GM12878 (cell line): Measurements from ENCODE around the gene ZNF507. TPM values are rescaled to one million over a fixed set of nuclear protein-coding genes. Genes with fewer than 3 reads are reported as not detected.

ENCODE experiments used
- ATAC-seq: fragments of 200-7000 bp; cut with Tn5 transposase; 3 replicates; pipeline ENCODE4 v1.9.1; 2020; ENCODE audit warnings: mild to moderate bottlenecking, moderate library complexity
- BruUV-seq: library from RNA; stranded (reverse); fragments of 400-500 nt; replicated peaks from 2 replicates; lab custom pipeline; 2021; lab: Mats Ljungman, UMichigan
- CTCF ChIA-PET: fragments of 300-600 bp; sonication (Branson Sonifier 250); formaldehyde crosslinking; extraction: SDS; loops from one replicate; lab custom pipeline; 2021; ENCODE audit warnings: inconsistent platforms; lab: Yijun Ruan, JAX
- POLR2A ChIA-PET: fragments of 350-600 bp; formaldehyde crosslinking; extraction: SDS; loops from one replicate; lab custom pipeline; 2021; ENCODE audit warnings: inconsistent platforms; lab: Charles Lee
- RAD21 ChIA-PET: fragments of 300-600 bp; sonication (Branson Sonifier 250); formaldehyde crosslinking; loops from one replicate; lab custom pipeline; 2023; ENCODE audit warnings: antibody characterized with exemption; ENCODE audit not compliant: unreplicated experiment; lab: Charles Lee
- SMC1A ChIA-PET: fragments of 300-600 bp; sonication (Branson Sonifier 250); formaldehyde crosslinking; loops from one replicate; lab custom pipeline; 2023; ENCODE audit not compliant: unreplicated experiment, uncharacterized antibody; lab: Charles Lee
- DNase-seq: peaks from one replicate; pipeline ENCODE4 v3.0.0-alpha.2; 2011; ENCODE audit warnings: low read depth, low spot score
- FAIRE-seq: peaks from 3 replicates; lab custom pipeline; 2011; peaks lifted over from hg19 to GRCh38; lab: Jason Lieb, UNC
- H2AFZ ChIP-seq: 2 replicates; pipeline ENCODE4 v1.6.0; 2011; ENCODE audit warnings: low read depth, low read length, control low read depth; ENCODE audit not compliant: control insufficient read depth
- H3K27ac ChIP-seq: 2 replicates; pipeline ENCODE4 v1.5.1; 2011; ENCODE audit warnings: control low read depth; ENCODE audit not compliant: control insufficient read depth, insufficient read depth
- H3K27me3 ChIP-seq, 2 experiments: replicated peaks in 1 of 2; 2 replicates each; pipeline versions ENCODE4 v1.6.0 to v1.6.1; 2011; ENCODE audit warnings: low read length in 1 of 2; ENCODE audit not compliant: control insufficient read depth in 2 of 2, insufficient read depth in 2 of 2
- H3K36me3 ChIP-seq, 2 experiments: 2 replicates each; pipeline ENCODE4 v1.5.1; 2011; ENCODE audit warnings: low read length in 1 of 2; ENCODE audit not compliant: control insufficient read depth in 2 of 2, insufficient read depth in 2 of 2
- H3K4me1 ChIP-seq: 2 replicates; pipeline ENCODE4 v1.6.1; 2011; ENCODE audit warnings: mild to moderate bottlenecking, low read length, moderate library complexity, mixed read lengths; ENCODE audit not compliant: control insufficient read depth, insufficient read depth
- H3K4me2 ChIP-seq: 2 replicates; pipeline ENCODE4 v1.6.0; 2011; ENCODE audit warnings: control low read depth; ENCODE audit not compliant: control insufficient read depth, insufficient read depth
- H3K4me3 ChIP-seq: fragments of 200-600 bp; sonication (generic); 2 replicates; pipeline ENCODE4 v1.5.1; 2016
- H3K79me2 ChIP-seq: 2 replicates; pipeline ENCODE4 v1.6.0; 2011; ENCODE audit warnings: low read length; ENCODE audit not compliant: control insufficient read depth, insufficient read depth
- H3K9ac ChIP-seq: 2 replicates; pipeline ENCODE4 v1.8.0; 2011; ENCODE audit warnings: low read length, control low read depth, mixed read lengths; ENCODE audit not compliant: control insufficient read depth, insufficient read depth
- H3K9me3 ChIP-seq: replicated peaks from 3 replicates; pipeline ENCODE4 v1.5.1; 2011; ENCODE audit warnings: mild to moderate bottlenecking, low read length; ENCODE audit not compliant: control insufficient read depth, insufficient read depth
- H4K20me1 ChIP-seq: 2 replicates; pipeline ENCODE4 v1.6.0; 2011; ENCODE audit not compliant: control insufficient read depth, insufficient read depth
- FOS ChIP-seq: IDR thresholded peaks from 3 replicates; pipeline ENCODE4 v1.6.1; 2011; ENCODE audit warnings: borderline replicate concordance; ENCODE audit not compliant: insufficient read length; ENCODE audit errors: extremely low read depth
- ZZZ3 ChIP-seq: IDR thresholded peaks from 2 replicates; pipeline ENCODE4 v1.6.1; 2011; ENCODE audit warnings: low read depth; ENCODE audit not compliant: control insufficient read depth, insufficient read length
- WGBS: methylation state at CpG from one replicate; pipeline ENCODE4 v1.1.6; 2016; ENCODE audit warnings: low lambda C conversion rate; ENCODE audit not compliant: insufficient replicate concordance, insufficient coverage; ENCODE audit errors: missing lambda C conversion rate; 5-methylcytosine and 5-hydroxymethylcytosine counted together
- in situ Hi-C: fragments of 300-500 bp; cut with MboI; formaldehyde crosslinking; loops from 9 replicates; pipeline ENCODE4 v1.14.3; 2018; ENCODE audit warnings: mixed read lengths
- intact Hi-C: fragments of 100-400 bp; cut with micrococcal nuclease; formaldehyde crosslinking; loops from one replicate; pipeline ENCODE4 v1.14.2; 2022; ENCODE audit not compliant: unreplicated experiment
- polyA plus RNA-seq, 11 experiments: library from polyadenylated mRNA; depleted of rRNA in 4 of 11; unstranded in 6 of 11; stranded (reverse) in 5 of 11; fragments of >200 nt; fragmentation: Nextera tagmentation in 4 of 11; fragmentation: Illumina TruSeq in 1 of 11; extraction: Ambion mirVana in 4 of 11; extraction: Trizol in 1 of 11; gene quantifications; 1 replicate in 1 of 11; 2 replicates in 10 of 11; pipeline versions ENCODE4 v1.2.1 to v1.2.3, GENCODE V29; 2011 to 2016; ENCODE audit warnings: inconsistent platforms in 2 of 11, missing spikeins in 2 of 11, low read depth in 1 of 11
- total RNA-seq, 4 experiments: library from RNA; depleted of rRNA in 3 of 4; stranded (reverse); fragments of >200 nt in 3 of 4; fragmentation: Illumina TruSeq in 1 of 4; extraction: Trizol in 1 of 4; gene quantifications; 2 replicates each; pipeline versions ENCODE4 v1.2.1 to v1.2.3, GENCODE V29; 2013 to 2021
- TF ChIP-seq, protein P1 (sequence below), 3 experiments: IDR thresholded peaks in 2 of 3; conservative IDR thresholded peaks in 1 of 3; 2 replicates each; pipeline ENCODE4 v1.5.1; 2011; ENCODE audit warnings: low read depth in 3 of 3, low read length in 3 of 3, mild to moderate bottlenecking in 3 of 3, control low read depth in 2 of 3, moderate library complexity in 2 of 3, inconsistent platforms in 1 of 3, mixed read lengths in 1 of 3; ENCODE audit not compliant: control insufficient read depth in 2 of 3, insufficient read depth in 1 of 3; ENCODE audit errors: extremely low read depth in 1 of 3
- TF ChIP-seq, protein P2 (sequence below): IDR thresholded peaks from 2 replicates; pipeline ENCODE4 v1.6.1; 2012; ENCODE audit warnings: low read depth, low read length, improper control_type of control experiment

Gene ZNF507
- total and polyA plus RNA-seq, 10 of the 15 experiments (the other 5 are each of a cell fraction or from before 2014, with no cell fraction given), result 2.3 to 18.4 (median 10.1) TPM

DNA sequence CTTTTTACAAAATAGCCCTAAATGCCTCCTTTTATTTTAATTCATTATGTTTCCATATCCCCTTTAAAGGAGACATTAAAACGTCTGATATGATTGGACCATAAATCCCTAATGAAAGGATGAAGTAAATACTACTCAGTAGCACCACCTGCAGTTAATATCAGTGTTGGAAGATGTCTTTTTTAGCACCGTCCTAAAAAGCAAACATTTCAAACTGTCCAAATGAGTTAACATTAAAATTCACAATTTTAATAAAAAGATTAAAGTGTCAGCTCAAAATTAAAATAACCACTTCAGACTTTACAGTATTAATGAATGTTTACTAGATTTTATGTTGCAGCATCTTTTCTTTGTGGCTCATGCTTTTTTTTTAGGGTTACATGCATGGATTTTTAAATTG, 12.3 kb downstream of the ZNF507 start:
- Histone ChIP-seq H4K20me1 (no peaks in the 10 kb centered on the region), H3K79me2 (peaks cover 1% of the 10 kb centered on the region), H3K36me3 (peaks cover 15 to 42% of the 10 kb centered on the region in 2 experiments), H3K27ac (no peak overlapping the region), H3K9ac (no peak overlapping the region), H3K4me3 (no peak overlapping the region), H3K4me1 (no peaks in the 10 kb centered on the region), H3K27me3 (no peaks in the 10 kb centered on the region), H3K4me2 (no peak overlapping the region), H3K9me3 (no peaks in the 10 kb centered on the region; the same call in 2 of the 3 replicates), H2AFZ (no peak overlapping the region)
- 26% methylated on average over 2 of the region's 2 CpGs for WGBS
- ChIA-PET CTCF (interaction anchor here (0.6 to 3.7 kb wide), 9 partner anchors 11 to 1677 kb away, joined by 3 to 15 read pairs (median 4); partner anchors contain the start of gene ZNF507), RAD21 (interaction anchor here (1.2 kb wide), 1 partner anchor 17 kb away, joined by 3 read pairs; no protein-coding TSS in a partner anchor), SMC1A (interaction anchor here (0.9 to 2.3 kb wide), 5 partner anchors 8 to 38 kb away, joined by 3 to 6 read pairs (median 6); partner anchors contain the start of gene ZNF507), POLR2A (interaction anchor here (0.5 kb wide), 1 partner anchor 101 kb away, joined by 3 read pairs; no protein-coding TSS in a partner anchor)
- no TSS peak for BruUV-seq
- TF ChIP-seq, protein P1, sequence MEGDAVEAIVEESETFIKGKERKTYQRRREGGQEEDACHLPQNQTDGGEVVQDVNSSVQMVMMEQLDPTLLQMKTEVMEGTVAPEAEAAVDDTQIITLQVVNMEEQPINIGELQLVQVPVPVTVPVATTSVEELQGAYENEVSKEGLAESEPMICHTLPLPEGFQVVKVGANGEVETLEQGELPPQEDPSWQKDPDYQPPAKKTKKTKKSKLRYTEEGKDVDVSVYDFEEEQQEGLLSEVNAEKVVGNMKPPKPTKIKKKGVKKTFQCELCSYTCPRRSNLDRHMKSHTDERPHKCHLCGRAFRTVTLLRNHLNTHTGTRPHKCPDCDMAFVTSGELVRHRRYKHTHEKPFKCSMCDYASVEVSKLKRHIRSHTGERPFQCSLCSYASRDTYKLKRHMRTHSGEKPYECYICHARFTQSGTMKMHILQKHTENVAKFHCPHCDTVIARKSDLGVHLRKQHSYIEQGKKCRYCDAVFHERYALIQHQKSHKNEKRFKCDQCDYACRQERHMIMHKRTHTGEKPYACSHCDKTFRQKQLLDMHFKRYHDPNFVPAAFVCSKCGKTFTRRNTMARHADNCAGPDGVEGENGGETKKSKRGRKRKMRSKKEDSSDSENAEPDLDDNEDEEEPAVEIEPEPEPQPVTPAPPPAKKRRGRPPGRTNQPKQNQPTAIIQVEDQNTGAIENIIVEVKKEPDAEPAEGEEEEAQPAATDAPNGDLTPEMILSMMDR (IDR thresholded peaks at IDR 0.05 in 2 of 3, conservative IDR thresholded peaks at IDR 0.05 in 1 of 3; ENCODE audit: control insufficient read depth in 2 of 3, extremely low read depth in 1 of 3, insufficient read depth in 1 of 3, low read depth in 3 of 3, low read length in 3 of 3), result peak in 1 of 3 experiments; percentile 21; a peak in 2 of 6 replicates
- TF ChIP-seq ZZZ3 (no peak), FOS (no peak)
- TF ChIP-seq, protein P2, sequence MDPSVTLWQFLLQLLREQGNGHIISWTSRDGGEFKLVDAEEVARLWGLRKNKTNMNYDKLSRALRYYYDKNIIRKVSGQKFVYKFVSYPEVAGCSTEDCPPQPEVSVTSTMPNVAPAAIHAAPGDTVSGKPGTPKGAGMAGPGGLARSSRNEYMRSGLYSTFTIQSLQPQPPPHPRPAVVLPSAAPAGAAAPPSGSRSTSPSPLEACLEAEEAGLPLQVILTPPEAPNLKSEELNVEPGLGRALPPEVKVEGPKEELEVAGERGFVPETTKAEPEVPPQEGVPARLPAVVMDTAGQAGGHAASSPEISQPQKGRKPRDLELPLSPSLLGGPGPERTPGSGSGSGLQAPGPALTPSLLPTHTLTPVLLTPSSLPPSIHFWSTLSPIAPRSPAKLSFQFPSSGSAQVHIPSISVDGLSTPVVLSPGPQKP, result no peak
- no peak for ATAC-seq
- no peak for DNase-seq
- intact Hi-C loops (no loop called here), in situ Hi-C loops (no loop called here)
- FAIRE-seq, result no peak
